Measurements from ENCODE around the gene TMEM98.
"Not testable (repeated sequence)": the region's sequence is repeated elsewhere in the genome, so short reads cannot be mapped to it uniquely, and the experiment has no call there.

Gene TMEM98, protein sequence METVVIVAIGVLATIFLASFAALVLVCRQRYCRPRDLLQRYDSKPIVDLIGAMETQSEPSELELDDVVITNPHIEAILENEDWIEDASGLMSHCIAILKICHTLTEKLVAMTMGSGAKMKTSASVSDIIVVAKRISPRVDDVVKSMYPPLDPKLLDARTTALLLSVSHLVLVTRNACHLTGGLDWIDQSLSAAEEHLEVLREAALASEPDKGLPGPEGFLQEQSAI

DNA sequence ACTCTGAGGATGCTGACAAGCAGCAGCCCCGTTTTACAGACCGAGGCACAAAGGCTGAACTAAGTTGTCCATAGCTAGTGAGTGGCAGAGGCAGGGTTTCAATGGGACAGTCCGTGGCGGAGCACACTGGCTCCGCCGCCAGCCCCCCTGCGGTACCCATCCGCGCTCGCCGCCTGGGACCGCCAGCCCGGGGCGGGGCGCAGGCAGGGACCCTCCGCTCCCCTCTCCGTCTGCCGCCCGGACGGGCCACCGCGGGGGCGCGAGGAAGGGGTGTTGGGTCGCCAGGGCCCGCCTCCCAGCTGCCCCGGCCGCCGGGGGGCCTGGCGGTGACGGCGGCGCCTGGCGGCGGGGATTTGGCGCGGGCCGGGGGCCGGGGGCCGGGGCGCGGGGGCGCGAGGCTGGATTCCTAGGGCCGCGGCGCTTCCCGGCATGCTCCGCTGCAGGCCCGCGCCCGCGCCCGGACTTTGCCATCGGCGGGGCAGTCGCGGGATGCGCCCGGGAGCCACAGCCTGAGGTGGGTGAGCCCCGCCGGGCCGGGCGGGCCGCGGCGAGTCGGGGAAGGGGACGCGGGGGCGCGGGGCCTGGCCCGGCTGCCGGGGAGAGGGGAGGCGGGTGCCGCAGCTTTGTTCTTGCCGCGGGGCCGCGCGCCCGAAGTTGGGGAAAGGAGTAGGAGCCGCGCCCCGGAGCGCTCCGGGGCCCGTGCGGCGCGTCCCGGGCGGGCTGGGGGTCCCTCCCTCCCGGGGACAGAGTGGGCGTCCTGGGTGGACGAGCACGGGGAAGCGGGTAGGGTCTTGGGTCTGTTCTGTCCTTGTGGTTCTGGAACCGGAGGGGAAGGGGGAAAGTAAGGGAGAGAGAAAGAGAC, at the start of gene TMEM98:
TSS of gene TMEM98 (plus strand) at position 430 of the 862 bp plus-strand sequence. CDS start 3,376 bp downstream, outside the sequence.
- no peak for DNase-seq

DNA sequence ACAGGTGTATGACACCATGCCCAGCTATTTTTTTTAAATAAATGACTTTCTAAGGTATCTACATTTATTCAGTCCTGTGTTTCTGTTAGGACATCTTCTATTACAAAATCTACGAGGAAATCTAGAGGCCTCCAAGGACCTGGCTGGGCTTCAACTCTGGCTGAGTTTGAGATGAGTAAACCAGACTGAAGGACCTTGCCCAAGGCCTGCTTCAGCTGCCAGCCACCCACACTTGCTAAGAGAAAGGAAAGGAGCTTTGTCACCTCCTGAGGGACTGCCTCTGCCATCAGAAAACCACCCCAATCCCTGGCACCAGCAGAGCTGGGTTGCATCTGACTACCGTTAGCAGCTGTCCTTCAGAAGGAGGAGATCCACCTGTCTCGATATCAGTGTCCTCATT, 49.7 kb upstream of the TMEM98 start:
- DNase-seq: peak; percentile 25

DNA sequence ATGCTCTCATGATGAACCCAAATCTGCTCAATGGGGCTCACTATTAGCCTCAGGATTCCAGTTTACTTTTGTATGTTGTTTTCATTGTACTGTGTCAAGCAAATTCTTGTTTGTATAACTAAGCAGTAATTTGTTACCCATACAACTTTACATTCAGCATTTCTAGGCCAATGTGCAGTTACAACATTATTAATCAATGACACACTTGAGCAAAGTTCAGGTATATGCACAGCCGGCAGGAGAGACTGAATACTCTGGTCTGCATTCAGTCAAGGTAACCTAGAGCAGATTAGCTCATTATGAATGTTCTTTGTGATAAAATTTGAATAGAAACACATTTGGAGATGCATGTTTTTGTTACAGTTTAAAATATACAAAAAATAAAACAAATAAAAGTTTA, 48.8 kb upstream of the TMEM98 start:
- no peak for DNase-seq

DNA sequence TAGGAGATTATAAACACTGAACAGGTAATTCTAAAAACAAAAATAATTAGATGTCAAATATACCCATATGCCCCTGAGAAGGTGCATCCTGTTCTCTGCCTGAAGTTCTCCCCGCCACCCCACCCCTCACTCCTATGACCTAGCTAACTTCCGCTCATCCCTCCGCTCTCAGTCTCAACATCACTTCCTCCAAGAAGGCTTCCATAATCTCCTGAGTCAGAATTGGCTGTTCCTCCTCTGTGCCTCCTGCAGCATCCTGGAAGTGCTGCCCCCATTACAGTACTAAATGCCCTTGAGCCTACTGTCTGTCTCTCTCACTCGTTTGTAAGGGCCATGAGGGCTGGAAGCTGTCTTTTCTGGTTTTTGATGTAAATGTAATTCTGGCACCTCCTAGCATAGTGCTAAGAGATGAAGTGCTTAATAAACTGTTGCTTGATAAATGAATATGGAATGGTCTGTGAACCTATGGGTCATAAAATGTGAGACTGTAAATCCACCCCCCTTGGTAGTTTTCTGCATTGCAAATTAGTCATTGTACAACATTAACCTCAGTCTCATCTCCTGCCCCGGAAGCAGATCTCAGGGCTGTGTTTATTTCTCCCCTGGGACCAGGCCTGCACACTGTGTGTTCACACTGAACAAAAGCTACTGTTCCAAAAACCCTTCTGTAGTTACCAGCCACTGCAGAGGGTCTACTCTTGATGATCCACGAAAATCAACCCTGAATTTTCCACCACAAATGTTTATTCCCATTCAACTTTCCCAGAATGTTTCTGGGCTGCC, 47.1 kb upstream of the TMEM98 start:
- DNase-seq: no peak

DNA sequence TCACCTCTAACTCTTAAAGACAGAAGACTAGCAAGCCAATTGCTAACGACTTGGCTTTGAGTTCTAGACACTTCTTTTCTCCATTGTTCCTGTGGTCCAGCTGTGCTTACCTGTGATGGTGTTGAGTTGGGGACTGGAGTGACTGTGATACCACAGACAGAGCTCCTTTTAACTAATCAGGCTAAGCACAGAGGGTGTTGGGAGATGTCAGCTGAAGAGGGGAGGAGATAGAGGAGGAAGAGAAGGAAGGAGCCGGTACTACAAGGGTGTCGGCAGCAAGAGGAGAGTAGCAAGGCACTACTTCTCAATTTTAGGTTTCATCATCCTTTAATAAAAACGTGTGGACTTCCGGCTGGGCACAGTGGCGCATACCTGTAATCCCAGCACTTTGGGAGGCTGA, 45.9 kb upstream of the TMEM98 start:
- no peak for DNase-seq

DNA sequence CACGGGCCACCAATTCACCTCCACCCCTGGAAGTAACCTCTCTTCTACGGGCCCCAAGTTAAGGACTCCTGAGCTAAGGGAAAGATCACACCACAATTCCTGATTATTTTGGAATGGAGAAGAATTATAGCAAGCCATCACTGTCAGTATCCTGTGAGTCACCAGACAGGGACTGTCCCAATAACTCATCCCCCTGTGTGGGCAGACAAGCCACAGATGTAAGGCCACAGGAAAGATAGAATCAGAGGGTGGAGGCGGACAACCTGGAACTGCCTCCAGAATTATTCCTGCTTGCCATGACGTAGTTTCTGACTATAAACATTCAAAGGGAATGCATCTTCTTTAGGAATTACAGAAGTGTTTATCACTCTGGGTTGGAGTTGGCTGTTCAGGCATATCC, 45.2 kb upstream of the TMEM98 start:
- no peak for DNase-seq

DNA sequence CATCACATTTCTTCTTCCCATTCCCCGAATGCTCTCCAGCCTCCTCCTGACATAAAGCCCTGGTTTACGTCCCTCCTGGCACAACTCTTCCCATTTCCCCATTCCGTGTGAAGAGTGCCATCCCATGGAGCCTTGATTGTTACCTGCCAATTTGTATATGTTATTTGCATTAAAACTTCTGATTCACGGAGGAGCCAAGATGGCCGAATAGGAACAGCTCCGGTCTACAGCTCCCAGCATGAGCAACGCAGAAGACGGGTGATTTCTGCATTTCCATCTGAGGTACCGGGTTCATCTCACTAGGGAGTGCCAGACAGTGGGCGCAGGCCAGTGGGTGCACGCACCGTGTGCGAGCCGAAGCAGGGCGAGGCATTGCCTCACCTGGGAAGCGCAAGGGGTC, 41.0 kb upstream of the TMEM98 start:
- DNase-seq: not testable (repeated sequence)

DNA sequence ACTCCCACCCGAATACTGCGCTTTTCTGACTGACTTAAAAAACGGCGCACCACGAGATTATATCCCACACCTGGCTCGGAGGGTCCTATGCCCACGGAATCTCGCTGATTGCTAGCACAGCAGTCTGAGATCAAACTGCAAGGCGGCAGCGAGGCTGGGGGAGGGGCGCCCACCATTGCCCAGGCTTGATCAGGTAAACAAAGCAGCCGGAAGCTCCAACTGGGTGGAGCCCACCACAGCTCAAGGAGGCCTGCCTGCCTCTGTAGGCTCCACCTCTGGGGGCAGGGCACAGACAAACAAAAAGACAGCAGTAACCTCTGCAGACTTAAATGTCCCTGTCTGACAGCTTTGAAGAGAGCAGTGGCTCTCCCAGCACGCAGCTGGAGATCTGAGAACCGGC, 40.5 kb upstream of the TMEM98 start:
- DNase-seq: not testable (repeated sequence)

DNA sequence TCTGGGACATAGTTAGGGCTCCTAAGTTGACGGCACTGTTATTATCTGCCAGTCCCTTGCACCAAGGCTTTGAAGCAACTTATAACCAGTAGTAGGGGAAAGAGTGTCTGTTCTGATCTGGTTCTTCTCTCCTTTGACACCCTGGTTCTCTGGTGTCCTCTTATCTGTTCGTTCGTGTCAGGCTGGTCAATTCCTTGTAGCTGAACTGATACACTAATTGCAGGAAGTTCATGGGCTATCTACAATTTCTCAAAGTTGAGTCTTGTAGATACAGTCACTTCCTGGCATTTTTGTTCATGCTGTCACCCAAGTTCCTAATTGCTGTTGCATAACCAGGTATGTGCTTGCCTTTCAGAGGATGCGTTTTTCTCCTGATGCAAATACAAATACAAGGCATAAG, 33.7 kb upstream of the TMEM98 start:
- no peak for DNase-seq

DNA sequence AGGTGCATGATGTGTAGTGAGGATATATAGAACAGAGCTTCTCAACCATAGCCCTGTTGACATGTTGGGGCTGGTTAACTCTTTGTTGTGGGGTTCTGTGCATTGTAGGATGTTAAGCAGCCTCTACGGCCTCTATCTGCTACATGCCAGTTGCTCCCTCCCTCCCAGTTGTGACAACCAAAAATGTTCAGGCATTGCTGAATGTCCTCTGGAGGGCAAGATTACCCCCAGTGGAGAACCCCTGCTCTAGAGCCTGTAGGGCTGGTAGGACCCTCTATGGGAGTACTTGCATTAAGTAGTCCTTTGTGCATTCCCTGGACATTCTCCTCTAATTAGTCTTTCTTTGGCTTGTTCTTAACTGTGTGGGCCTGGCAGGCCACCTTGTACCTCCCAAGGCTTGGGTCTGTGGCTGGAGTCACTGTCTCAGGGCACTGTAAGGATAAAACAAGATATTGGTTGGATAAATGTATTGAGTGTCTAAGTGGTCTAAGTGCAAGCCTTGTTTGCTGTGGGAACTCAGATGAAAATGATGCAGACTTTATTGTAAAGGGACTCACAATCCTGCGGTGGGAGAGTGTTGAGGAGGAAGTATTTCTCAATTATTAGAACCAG, 31.2 kb upstream of the TMEM98 start:
- no peak for DNase-seq

DNA sequence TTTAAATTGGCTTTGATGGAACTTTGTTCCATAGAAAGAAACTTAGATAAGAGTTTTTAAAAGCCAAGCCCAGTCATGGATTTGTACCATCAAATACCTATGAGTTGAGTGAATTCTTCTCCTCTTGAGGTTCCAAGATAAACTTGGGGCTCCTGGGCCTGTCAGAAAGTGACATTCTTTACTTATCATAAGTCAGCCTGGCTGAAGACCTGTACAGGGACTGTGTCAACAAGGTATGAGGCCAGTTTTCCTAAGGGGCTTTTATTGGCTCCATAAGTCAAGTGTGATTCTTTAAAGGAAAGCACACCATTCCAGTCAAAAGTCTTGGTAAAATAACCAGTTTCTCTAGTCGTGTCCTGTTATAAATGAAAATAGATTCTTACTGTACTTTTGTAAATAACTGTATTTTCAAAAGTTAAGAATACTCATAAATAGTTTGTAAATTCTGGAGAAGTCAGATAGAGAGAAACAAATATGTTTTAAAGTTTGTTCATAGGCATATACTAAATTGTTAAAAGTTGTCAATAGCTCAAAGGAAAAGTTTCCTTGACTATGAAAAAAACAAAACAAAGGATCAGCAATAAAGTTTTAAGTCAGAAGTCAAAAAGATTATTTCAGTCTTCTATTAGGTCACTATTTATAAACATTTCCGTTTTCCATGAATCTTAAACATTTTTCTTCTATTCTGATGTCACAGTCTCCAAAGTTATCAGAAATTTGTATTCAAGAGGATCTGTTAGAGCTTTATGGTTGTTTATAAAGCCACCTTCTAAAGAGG, 28.5 kb upstream of the TMEM98 start:
- DNase-seq: no peak

DNA sequence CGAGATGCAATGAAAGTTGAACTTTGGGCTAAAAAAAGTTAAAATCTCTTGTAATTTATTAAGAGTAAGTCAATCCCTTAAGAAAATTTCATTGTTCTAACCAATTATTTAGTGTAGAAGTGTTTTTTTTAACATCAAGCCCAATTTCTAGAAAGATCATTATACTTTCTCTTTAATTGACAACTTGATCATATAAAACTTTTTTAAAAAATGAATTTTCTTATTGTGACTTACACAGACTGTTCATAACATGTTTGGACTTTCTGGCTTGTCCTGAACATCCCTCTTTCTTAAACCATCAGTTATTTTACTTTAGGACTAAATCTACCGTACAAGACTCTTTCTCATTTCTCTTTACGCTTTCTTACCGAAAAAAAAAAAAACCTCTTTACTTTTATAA, 26.2 kb upstream of the TMEM98 start:
- DNase-seq: no peak

DNA sequence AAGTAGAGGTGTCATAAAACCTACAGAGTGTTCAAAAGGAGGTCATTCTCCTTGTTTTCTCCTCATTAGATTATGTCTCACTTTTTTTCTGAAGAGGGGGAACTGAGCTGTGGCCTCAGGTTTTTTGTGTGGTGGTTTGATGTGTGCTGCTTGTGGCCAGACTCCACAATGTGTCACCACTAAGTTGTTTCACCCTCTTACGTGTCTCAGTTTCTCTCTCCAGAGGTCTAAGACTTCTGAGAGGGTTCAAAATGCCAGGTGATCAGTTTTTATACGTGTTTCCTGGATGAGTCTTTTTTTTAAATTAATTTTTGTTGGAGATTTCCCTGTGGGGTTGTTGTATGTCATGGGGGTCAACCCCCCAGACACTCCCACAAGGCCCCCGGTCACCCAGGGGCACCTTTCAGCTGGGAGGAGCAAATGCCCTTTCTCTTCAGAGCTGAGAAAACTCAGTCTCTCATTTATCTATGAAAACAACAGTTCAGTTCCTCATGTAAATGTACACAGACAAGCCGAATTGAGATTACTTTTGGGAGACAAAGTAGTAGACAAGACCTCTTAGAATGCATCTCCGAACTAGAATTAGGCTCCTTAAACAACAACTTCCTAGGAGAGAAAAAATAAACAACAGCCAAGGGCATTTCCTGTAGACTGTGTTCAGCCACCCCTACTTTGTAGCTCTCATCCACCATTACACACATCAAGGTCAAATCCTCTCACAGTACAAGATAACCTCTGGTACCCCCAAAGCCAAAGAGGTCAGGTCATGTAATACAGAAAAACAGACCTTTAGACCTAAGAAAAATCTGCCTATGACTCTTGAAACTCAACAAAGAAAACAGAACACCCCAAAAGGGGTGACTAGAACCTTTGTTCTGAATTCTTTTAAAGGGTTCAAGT, 23.9 kb upstream of the TMEM98 start:
- DNase-seq: no peak

DNA sequence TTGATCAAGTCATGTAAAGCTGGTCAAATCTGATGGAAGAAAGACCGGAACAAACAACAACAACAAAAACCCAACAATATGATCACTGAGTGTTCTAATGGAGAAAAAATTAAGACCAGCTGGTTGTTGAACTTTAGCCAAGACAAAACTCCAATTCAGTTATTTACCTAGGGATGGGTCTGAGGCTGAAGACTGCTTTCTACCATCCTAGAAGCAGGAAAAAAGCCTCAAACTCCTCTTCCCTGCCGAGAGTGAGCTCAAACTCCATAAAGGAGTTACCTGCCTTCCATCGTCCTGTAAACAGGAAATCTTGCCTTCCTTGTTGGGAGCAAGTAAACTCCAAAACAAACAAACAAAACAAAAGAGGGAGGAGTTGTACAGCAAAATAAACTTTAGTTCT, 23.1 kb upstream of the TMEM98 start:
- no peak for DNase-seq

DNA sequence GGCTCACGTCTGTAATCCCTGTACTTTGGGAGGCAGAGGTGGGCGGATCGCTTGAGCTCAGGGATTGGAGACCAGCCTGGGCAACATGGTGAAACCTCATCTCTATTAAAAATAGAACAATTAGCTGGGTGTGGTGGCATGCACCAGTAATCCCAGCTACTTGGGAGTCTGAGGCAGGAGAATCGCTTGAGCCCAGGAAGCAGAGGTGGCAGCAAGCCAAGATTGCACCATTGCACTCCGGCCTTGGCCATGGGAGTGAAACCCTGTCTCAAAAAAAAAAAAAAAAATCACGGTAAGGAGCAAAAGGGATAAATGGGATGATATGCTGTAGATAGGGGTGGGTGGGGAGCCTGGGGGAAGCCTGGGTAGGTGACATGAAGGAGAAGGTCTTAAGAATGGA, 20.4 kb upstream of the TMEM98 start:
- no peak for DNase-seq

DNA sequence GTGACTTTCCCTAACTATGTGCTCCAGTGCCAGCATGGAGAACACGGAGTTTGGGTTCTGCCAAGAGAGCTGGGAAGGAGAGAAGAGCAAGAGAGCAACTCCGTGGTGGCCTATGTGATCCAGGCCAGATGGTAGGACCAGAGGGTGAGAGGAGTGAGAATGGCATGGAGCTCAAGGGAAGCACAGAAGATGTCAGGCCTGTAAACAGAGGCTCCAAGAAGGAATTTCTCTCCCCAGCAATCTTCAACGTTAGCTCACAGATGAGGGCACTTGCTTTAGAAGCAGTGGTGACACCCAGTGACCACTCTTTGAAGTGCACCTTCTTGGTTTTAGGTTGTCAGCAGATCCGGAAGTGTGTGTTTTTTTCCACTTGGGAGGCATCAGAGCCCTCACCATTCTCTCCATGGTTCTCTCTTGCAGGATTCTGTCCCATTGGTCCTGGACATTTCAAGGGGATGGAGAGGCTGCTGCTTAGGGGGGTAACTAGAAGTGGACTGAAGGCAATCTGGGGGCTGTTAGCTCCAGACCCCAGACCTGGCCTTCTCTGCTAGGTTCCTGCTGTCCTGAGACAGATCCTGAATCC, 18.1 kb upstream of the TMEM98 start:
- DNase-seq: peak; percentile 39

DNA sequence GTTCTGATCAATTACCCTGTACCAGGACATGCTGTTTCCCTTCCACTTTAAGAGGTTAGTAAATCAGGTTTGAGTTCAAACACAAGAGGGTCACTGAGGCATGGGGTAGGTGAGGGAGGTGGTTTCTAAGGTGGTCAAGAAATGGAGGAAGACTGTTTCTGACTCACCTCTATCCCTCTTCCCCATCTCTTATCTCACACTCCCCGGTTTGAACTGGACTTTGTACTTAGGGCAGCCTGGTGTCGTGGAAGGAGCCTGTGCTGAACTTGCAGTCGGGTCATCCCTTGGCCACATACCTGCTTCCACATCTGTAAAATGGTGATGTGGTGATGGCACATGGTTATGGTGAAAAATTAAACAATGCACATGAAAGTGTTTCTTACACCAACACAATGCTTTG, 17.2 kb upstream of the TMEM98 start:
- DNase-seq: no peak

DNA sequence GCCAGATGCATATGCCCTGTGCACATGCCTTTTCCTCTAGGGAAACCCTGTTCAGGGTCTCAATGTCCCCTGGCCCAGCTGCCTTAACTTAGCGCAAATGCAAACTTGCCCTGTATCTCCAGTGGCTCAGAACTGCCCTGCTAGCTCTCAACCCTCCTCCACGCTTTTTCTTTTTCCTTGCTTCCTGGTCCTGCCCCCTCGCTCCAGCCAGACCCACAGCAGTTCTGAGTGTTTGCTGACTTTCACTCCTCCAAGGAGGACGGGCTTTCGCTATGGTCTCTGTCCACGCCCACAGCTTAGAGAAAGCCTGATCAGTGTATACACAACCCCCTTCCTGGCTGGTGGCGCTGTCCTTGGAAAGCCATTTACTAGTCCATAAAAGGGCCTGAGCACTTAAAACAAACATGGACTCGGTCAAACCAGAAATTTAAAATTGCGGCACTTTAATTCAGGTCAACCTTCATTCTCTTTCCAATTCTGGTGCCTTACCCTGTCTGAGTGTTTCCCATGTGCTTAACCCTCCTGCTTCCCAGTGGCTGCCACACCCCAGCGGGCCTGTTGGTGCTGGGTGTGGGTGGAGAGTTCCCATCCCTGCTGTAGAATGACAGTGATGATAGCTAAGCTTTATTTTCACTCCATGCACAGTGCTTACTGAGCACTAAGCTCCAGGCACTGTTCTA, 15.6 kb upstream of the TMEM98 start:
- peak; percentile 36 for DNase-seq

DNA sequence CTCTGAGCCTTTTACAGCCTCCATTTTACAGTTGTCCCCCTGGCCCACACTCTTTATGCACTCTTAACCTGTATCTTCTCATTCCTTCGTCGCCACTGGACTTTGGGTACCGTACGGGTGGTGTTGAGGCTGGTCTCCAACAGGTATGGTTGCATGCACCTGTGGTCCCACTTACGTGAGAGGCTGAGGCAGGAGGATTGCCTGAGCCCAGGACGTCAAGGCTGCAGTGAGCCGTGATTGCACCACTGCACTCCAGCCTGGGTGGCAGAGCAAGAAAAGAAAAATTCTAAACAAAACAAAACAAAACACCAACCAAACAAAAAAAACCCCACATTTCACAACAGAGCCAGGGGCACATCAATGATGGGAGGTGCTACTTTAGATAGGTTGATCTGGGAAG, 14.4 kb upstream of the TMEM98 start:
- DNase-seq: no peak

DNA sequence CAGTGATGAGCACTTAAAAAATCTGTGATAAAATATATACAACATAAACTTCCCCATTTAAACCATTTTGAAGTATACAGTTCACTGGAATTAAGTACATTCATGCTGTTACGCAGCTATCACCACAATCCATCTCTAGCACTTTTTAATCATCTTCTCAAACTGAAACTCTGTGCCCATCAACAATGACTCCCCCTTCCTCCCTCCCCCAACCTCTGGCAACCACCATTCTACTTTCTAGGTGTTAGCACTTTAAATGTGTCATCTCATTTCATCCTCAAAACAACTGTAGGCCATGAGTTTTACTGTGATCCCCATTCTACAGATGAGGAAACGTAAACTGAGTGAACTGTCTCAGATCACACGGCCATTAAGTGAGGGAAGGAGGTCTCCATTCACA, 13.8 kb upstream of the TMEM98 start:
- no peak for DNase-seq
